ENCODE measurements around the gene COL18A1.

GRCh38 chr21:45386336-45386727 lies 18.6 kb upstream of the COL18A1 start:
- TF ChIP-seq EZH2 (IDR thresholded peaks at IDR 0.05; ENCODE audit: borderline replicate concordance, insufficient read depth, low read depth, low read length, poor library complexity, severe bottlenecking) (no peak), CTCF (IDR thresholded peaks at IDR 0.05) (no peak)
